Adrenal gland (tissue), 5 donors: Measurements from ENCODE around the gene TMEM33.

ENCODE experiments used
- POLR2A ChIP-seq, 2 donors: fragments of 450-650 bp; IDR thresholded peaks; one replicate each; pipeline ENCODE4 v1.6.1; 2017; ENCODE audit warnings: antibody characterized with exemption in 2 of 2, mild to moderate bottlenecking in 2 of 2, moderate library complexity in 1 of 2
- TF ChIP-seq, protein P1 (sequence below), 6 experiments: fragments of 450-650 bp in 4 of 6; fragments of 200-600 bp in 2 of 6; sonication (generic) in 1 of 6; IDR thresholded peaks; 1 replicate in 5 of 6; 2 replicates in 1 of 6; pipeline versions ENCODE4 v1.5.1 to v1.8.0; 2016 to 2021; ENCODE audit warnings: antibody characterized with exemption in 6 of 6, mild to moderate bottlenecking in 2 of 6, moderate library complexity in 1 of 6
- donor health status: DM: no; HTN: no; CAD: no.

DNA sequence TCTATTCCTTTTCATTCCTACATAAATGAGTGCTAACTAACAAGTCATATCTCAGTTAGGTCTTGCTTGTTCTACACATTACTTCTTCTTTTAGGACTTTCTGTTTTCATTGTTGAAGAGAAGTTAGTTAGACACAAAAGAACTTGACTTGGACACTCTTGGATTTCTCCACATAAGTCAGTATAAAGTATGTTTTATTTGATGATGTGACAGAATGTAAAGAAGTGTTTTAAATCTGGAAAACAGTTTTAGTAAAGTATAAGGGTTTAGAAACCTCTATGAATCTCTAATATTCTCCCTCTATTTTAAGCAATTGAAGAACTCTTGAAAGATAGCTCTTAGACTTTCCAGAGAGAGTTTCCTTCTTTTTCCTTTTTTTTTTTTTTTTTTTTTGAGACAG is 38.6 kb upstream of the TMEM33 start:
- TF ChIP-seq, protein P1, sequence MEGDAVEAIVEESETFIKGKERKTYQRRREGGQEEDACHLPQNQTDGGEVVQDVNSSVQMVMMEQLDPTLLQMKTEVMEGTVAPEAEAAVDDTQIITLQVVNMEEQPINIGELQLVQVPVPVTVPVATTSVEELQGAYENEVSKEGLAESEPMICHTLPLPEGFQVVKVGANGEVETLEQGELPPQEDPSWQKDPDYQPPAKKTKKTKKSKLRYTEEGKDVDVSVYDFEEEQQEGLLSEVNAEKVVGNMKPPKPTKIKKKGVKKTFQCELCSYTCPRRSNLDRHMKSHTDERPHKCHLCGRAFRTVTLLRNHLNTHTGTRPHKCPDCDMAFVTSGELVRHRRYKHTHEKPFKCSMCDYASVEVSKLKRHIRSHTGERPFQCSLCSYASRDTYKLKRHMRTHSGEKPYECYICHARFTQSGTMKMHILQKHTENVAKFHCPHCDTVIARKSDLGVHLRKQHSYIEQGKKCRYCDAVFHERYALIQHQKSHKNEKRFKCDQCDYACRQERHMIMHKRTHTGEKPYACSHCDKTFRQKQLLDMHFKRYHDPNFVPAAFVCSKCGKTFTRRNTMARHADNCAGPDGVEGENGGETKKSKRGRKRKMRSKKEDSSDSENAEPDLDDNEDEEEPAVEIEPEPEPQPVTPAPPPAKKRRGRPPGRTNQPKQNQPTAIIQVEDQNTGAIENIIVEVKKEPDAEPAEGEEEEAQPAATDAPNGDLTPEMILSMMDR (IDR thresholded peaks at IDR 0.05) = no peak
- no peak for TF ChIP-seq POLR2A (IDR thresholded peaks at IDR 0.05)
